Measurements from ENCODE around the gene WASF3. TPM values are rescaled to one million over a fixed set of nuclear protein-coding genes. Genes with fewer than 3 reads are reported as not detected.

Gene WASF3, protein sequence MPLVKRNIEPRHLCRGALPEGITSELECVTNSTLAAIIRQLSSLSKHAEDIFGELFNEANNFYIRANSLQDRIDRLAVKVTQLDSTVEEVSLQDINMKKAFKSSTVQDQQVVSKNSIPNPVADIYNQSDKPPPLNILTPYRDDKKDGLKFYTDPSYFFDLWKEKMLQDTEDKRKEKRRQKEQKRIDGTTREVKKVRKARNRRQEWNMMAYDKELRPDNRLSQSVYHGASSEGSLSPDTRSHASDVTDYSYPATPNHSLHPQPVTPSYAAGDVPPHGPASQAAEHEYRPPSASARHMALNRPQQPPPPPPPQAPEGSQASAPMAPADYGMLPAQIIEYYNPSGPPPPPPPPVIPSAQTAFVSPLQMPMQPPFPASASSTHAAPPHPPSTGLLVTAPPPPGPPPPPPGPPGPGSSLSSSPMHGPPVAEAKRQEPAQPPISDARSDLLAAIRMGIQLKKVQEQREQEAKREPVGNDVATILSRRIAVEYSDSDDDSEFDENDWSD
- 1 to 10 TPM; 3.1 to 4.1 TPM for total RNA-seq
- long read RNA-seq, partial matches to known transcripts, result 0 of 1 reads
- long read RNA-seq, other reads (novel, unspliced or antisense), result 1 of 1 reads

DNA sequence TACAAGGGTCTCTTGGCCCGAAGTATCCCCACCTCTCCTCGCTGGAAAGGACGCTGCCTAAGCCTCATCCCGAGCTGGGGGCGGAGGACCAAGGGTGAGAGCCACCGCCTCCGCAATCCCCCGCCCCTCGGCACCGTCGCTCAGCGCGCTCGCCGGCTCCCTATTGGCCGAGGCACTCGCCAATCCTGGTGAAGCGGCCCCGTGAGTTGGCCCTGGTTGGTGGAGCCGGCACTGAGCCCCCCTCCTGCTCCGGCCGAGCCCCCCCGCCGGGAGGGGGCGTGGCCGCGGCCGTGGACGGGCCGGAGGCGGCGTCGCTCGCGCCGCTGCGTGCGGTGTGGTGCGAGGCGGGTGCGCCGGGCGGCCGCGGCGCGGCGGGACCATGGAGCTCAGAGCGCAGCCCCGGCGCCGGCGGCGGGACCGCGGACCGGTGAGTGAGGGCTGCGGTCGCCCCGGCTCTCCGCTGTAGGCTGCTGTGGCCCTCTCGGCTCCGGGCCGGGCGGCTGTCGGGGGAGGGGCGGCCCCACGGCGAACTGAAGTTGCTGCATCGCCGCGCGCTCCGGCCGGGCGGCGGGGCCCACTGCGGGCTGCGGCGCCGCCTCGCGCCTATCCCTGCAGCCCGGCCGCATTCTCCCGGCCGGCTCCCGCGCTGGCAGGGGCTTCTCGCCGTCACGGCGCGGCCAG lies at the start of gene WASF3:
WASF3 (plus strand) TSS at position 291 of the 681 bp plus-strand sequence. CDS start 84,588 bp downstream, outside the sequence.
- ATAC-seq (peak; percentile 99), DNase-seq (peak; percentile 86 to 87)
- intact Hi-C loops (cut with DNase I, micrococcal nuclease), result no loop called here

DNA sequence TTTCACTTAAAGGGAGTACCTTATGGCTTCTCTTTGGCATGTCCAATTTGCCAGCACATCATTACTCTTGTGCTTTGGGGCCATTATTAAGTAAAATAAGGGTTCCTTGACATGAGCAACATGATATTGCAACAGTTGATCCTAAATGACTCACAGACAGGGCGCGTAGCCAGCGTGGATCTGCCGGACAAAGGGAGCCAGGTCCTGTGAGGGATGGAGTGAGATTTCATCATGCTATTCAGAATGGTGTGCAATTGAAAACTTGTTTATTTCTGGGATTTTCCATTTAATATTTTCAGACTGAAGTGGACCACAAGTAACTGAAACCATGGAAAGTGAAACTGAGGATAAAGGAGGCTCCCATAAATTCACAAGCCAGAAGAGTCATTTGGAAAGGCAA lies 48.6 kb upstream of the WASF3 start:
- DNase-seq (peak; percentile 33 to 46), ATAC-seq (no peak)
- intact Hi-C loops (cut with DNase I, micrococcal nuclease), result no loop called here

DNA sequence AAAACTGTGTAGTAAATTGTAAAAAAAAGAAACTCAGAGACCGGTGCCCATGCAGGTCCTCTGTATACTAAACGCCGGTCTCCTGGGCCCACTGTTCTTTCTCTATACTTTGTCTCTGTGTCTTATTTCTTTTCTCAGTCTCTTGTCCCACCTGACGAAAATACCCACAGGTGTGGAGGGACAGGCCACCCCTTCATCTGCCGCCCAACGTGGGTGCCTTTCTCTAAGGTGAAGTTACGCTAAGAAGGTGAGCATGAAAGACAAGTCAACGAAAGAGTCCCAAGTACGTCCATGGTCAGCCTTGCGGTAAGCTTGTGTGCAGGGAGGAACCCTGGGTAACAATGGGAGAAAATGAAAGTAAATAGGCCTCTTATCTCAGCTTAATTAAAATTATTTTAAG lies 48.0 kb upstream of the WASF3 start:
- intact Hi-C loops (cut with DNase I, micrococcal nuclease), result no loop called here
- ATAC-seq (no peak), DNase-seq (no peak)

DNA sequence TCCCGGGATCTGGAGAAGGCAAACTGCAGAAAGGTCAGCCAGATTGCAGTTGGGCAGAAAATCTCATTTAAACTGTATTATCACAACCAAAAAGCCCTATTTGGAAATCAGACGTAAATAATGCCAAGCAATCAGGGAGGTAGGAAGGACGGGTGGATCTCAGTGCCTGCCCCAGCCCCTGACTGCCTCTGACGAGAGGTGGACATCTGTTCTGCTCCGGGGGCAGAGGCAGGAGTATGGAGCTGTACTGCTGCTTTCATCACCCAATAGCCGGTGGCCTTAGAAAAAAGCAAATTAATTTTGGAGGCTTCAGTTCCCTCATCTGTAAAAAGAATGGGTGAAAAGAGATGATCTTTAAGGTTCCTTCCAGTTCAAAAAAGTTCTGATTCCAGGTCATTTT lies 43.6 kb upstream of the WASF3 start:
- DNase-seq (no peak), ATAC-seq (no peak)
- intact Hi-C loops (cut with DNase I, micrococcal nuclease), result no loop called here

DNA sequence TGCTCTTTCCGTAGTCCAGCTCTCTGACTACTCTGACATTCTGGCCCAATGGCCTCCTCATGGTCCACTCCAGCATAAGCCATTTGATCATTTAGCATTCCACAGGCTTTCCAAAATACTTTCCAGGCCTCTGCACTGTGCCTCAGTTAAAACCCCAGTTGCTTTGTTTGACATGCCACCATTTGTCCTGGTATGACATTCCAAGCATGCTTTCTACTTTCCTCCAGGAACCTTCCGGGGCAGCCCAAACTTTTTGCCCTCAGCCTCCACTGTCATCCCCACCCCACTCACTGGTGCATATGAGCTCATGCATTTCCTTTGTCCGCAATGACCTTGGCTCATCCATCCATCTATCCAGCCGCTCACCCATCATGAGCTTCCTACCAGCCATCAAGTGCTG lies 41.8 kb upstream of the WASF3 start:
- no peak for ATAC-seq
- intact Hi-C loops (cut with DNase I, micrococcal nuclease), result no loop called here
- DNase-seq, result no peak

DNA sequence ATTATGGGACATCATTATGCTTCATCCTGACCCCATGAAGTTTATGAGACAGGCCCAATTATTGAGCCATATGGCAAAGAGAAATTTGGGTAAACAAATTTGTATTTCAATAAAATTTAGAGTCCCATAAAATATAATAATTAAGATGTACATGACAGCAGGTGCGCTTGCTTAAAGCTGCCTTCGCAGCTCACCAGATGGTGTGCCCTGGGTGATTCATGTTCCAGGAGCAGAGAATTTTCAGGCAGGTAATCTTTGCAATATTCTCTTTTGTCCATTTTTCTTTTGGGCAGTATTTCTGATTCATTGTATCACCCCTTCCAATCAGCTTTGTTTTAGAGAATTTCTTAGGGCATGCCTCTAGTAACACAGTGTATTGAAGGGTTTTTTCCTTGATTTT lies 39.5 kb upstream of the WASF3 start:
- DNase-seq (no peak), ATAC-seq (peak; percentile 46)
- intact Hi-C loops (cut with DNase I, micrococcal nuclease), result no loop called here

DNA sequence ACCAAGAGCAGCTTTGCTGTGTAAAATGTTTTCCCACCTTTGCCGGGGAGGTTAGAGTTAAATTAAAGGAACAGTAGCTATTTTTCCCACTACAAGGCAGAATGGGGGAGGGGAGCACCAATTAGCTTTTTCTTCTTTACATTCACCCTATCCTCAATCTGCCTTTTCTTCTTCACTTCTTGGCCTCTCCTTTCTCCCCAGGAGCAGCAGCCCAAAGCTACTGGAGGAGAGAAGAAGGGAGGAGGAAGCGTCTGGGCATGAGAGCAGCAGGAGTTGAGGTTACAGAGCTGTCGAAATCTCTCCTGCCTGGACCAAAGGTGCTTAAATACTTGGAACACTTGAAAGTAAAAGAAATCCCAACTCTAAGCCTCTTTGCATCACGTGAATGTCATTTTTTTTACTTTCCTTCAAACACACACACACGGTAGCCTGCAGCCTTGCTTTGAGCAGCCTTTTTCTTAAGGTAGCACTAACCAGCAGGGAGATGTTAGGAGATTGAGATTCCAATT lies 39.0 kb upstream of the WASF3 start:
- intact Hi-C loops (cut with DNase I, micrococcal nuclease), result no loop called here
- ATAC-seq (no peak), DNase-seq (no peak)

DNA sequence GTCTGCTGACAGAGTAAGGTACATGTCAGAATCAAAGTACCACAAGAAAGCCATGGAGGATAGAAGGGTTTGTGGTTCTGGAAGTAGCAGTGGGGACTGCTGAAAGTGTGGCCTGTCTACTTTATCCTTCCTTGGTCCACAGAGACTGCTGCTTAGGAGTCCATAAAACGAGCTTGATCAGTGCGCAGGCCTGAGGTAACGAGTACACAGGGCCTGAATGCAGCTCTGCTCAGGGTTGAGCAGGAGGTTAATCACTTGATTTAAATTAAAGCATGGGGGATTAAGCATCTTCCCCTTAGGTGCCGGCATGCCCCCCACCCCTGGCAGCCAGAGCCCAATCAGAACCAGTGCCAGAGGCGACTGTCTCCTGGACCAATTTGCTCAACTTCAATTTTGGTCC lies 34.9 kb upstream of the WASF3 start:
- DNase-seq (no peak), ATAC-seq (no peak)
- intact Hi-C loops (cut with DNase I, micrococcal nuclease), result no loop called here

DNA sequence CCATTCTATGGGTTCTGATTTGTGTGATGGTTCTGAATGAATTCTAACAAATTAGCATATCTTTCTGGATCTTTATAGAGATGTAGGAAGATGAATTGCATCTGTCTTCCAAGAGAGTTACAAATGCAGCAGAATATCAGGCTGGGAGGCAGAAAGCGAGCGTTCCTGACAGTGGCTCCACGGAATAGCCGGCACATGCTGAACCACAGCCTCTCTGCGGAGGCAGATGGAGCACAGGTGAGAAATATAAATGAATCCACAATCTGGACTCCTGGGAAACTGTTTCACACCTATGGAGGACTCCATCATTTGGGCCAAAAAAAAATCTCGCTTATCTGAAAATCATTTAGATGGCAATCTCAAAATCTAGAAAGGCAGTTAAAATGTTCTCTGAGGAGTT lies 34.5 kb upstream of the WASF3 start:
- intact Hi-C loops (cut with DNase I, micrococcal nuclease), result no loop called here
- ATAC-seq, result no peak
- no peak for DNase-seq

DNA sequence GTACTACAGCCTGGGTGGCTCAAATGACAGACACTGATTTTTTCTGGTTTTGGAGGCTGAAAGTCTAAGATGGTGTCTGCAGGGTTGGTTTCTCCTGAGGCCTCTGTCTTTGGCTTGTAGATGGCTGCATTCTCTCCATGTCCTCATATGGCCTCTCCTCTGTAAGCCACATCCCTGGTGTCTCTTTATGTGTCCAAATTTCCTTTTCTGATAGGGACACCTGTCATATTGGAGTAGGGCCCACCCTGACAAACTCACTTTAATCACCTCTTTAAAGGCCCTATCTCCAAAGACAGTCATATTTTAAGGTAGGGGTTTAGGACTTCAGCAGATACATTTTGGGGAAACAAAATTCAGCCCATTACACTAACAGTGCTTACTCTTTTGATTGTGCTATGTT lies 32.0 kb upstream of the WASF3 start:
- DNase-seq, result no peak
- intact Hi-C loops (cut with DNase I, micrococcal nuclease), result no loop called here
- ATAC-seq, result no peak

DNA sequence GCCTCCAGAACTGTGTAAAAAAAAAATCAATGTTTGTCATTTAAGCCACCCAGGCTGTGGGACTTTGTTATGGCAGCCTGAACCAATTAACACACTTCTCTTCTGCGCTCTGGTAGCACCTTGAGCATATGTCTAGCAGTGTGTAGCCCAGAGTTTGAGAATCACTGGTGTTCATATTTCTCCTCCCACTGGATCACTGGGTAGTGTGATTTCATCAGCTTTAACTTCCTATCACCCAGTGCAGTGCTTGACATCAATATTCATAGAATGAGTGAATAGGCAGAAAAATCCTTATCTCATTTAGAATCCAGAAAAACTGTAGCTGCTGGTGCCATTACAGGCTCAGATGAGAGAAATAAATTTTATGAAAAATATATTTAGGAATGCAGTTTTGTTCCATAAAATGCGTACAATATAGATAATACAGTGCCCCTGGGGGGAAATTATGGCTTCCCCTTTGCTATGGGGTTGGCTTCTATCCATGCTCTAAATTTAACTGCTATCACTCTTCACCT lies 30.7 kb upstream of the WASF3 start:
- ATAC-seq (no peak), DNase-seq (no peak)
- intact Hi-C loops (cut with DNase I, micrococcal nuclease), result no loop called here

DNA sequence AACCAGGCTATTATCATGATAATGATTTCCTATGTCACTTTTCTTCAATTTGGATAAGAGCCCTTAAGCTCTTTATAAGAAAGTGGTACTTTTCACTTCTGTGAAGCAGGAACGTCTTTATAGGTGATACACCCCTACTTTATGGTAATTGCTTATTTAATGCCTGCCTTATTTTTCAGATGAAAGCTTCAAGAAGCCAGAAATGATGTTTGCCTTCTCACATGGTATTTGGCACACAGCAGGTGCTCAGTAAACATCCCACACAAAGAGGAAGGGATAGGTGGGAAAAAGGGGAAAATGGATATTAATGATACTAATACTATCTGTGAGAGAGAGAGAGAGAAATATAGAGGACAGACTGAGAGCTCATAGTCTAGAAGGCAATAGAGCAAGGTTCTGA lies 29.0 kb upstream of the WASF3 start:
- ATAC-seq, result no peak
- intact Hi-C loops (cut with DNase I, micrococcal nuclease), result no loop called here
- DNase-seq, result no peak

DNA sequence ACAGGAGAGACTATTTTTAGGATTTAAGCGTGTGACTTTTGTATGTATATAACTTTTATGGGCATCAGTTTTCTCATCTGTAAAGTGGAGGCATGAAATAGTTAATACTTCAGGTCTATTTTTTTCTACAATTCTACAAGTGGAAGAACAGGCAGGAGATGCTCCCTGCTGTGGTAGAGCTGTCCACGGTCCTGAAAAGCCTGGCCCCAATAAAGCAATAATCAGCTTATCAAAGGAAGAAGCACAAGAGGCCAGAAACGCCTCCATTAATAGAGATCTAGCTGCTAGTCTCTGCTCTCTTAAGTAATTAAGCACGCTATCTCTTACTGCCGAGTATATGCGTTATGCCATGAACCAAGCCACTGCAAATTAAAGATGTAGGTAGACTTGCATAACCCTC lies 28.0 kb upstream of the WASF3 start:
- intact Hi-C loops (cut with DNase I, micrococcal nuclease), result no loop called here
- peak in 1 of 2 donors; percentile 44 for DNase-seq
- peak; percentile 46 for ATAC-seq

DNA sequence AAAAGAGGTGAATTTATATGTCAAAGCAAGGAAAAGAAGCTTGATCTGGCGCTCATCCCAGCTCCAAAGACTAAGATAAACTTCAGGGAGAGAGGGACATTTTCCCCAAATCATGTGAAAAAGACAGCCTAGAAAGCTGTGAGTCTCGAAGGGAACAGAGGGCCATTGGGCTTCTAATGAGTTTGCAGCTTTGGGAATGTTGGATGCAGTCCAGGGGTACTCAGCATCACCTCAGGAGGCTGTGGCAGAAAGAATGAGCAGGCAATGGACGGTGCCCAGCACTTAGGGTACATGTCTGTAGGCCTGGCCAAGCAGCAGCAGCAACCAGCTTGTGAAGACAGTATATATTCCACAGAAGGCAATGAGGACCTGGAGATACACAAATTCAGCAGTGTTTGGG lies 25.7 kb upstream of the WASF3 start:
- no peak for DNase-seq
- intact Hi-C loops (cut with DNase I, micrococcal nuclease), result loop anchor here in 1 of 2 donors (10.0 kb wide), 1 partner anchor 163 kb away; no protein-coding TSS in a partner anchor
- ATAC-seq, result no peak

DNA sequence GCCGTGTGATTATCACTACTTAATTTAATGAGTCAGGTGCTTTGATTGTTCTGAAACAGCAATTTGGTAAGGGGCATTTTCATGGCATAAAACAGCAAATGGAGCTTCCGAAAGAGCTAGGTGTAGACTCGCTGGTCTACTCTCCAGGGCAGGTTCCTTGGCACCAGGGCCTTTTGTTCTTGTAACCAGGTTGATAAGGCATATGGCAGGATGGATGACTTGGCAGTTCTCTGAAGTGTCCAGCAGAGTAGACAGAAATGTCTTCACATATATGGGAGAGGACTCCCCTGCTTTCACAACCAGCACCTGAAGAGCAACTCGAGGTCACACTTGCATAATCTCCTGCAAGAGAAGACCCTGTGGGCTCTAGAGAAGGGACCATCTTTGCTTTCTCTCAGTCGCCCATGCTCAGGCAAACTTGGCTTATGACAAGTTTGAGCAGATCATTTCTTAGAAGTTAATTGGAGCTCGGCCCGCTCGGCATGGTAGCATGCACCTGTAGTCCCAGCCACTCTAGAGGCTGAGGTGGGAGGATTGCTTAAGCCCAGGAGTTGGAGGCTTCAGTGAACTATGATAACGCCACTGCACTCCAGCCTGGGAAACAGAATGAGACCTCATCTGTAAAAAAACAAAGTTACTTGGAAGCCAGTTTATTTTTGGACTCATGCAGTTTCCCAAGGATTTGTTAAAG lies 23.3 kb upstream of the WASF3 start:
- no peak for ATAC-seq
- intact Hi-C loops (cut with DNase I, micrococcal nuclease), result loop anchor here in 1 of 2 donors (10.0 kb wide), 1 partner anchor 161 kb away; no protein-coding TSS in a partner anchor

DNA sequence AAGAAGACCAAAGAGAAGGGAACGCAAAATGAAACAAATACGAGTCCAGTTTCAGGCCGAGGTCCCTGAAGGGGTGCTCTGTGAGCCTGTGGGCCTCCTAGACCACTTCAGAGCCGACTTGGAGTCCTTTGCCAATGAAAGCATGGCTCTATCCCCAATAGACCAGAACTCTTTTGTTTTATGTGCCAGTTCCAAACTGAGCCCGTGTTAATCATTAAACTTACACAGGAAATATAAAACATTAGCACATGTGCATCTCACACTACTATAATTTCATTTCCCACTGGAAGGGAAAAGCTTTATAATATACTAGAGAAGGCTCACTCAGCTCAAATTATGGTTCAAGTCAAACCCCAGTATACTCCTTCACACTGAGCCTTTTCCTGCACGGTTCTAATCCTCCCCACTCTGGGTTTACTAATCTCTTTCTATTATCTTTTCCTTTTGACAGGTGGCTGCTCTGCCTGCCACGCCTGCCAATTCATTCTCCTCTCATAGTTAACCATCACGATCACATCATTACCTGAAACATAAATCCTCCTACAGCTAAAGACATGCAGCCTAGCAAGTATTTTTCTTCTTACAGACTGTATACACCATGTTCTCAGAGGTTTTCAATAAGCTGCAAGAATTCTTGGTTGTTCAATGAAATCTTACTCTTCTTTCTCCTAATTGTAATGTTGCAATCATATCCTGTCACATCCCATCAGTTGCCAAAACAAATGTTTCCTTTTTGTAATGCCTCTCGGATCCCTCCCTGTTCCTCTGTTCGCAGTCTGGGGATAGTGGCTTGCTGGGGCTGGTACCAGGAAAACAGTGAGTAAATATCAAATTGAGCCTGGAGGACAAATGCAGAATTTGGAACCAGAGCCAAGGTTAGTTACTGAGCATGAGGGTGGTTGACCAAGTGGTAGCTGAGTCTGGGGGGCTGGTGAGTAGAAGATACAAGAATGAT lies 18.8 kb upstream of the WASF3 start:
- DNase-seq (no peak), ATAC-seq (peak; percentile 55)
- intact Hi-C loops (cut with DNase I, micrococcal nuclease), result loop anchor here in 1 of 2 donors (10.0 kb wide), 1 partner anchor 156 kb away; no protein-coding TSS in a partner anchor

More for the DNA sequence above, 23.3 kb upstream of the WASF3 start:
- DNase-seq, result no peak

DNA sequence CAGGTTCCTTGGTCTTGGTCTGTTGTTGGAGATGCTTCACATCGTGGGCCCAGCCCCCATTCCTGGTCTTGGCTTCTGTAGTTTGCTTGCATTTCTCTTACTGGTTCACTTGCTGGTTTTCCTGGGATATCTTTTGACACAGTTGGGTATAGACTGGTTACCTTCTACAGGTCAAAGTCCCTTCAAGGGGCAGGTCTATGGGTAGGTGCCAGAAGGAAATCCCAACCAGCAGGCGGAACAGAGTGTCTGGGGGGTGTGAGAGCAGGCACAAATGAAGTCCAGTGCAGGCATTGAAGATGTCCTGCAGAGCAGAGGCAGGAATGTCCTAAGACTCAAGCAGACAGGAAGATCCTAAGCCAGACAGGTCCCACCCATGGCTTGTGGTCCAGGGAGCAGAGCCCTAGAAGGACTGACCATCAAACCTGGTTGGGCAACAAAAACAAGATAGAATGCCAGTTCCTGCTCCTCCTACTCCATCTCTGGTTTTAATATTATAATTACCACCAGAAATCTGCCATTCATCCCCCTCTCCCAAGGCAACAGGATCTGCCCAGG lies 17.7 kb upstream of the WASF3 start:
- intact Hi-C loops (cut with DNase I, micrococcal nuclease), result loop anchor here in 1 of 2 donors (10.0 kb wide), 1 partner anchor 155 kb away; no protein-coding TSS in a partner anchor
- ATAC-seq (peak; percentile 71), DNase-seq (peak in 1 of 2 donors; percentile 16)
